ENCODE measurements around the gene CTSZ.

GRCh38 chr20:59004763-59005522 lies 2.1 kb downstream of the CTSZ start:
- TF ChIP-seq, protein P1, sequence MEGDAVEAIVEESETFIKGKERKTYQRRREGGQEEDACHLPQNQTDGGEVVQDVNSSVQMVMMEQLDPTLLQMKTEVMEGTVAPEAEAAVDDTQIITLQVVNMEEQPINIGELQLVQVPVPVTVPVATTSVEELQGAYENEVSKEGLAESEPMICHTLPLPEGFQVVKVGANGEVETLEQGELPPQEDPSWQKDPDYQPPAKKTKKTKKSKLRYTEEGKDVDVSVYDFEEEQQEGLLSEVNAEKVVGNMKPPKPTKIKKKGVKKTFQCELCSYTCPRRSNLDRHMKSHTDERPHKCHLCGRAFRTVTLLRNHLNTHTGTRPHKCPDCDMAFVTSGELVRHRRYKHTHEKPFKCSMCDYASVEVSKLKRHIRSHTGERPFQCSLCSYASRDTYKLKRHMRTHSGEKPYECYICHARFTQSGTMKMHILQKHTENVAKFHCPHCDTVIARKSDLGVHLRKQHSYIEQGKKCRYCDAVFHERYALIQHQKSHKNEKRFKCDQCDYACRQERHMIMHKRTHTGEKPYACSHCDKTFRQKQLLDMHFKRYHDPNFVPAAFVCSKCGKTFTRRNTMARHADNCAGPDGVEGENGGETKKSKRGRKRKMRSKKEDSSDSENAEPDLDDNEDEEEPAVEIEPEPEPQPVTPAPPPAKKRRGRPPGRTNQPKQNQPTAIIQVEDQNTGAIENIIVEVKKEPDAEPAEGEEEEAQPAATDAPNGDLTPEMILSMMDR (IDR thresholded peaks at IDR 0.05; ENCODE audit: poor library complexity) = no peak
- no peak for TF ChIP-seq EZH2 (IDR thresholded peaks at IDR 0.05; ENCODE audit: borderline replicate concordance)
